Mesendoderm (in vitro differentiated cells): ENCODE data around the gene MAPK10.

Experiments used
- DNase-seq: peaks from one replicate; pipeline ENCODE4 v3.0.0; 2013
- H2AK5ac ChIP-seq: 2 replicates; pipeline ENCODE4 v1.6.1; 2013; ENCODE audit warnings: low read length, inconsistent platforms
- H2BK120ac ChIP-seq: 2 replicates; pipeline ENCODE4 v1.6.1; 2013; ENCODE audit warnings: low read depth, mild to moderate bottlenecking, low read length, moderate library complexity, mixed read lengths
- H2BK15ac ChIP-seq: replicated peaks from 2 replicates; pipeline ENCODE4 v1.6.1; 2013; ENCODE audit warnings: low read depth, mild to moderate bottlenecking, moderate library complexity
- H2BK5ac ChIP-seq: 2 replicates; pipeline ENCODE4 v1.6.1; 2013; ENCODE audit warnings: low read length, inconsistent platforms
- H3K18ac ChIP-seq: 2 replicates; pipeline ENCODE4 v1.6.1; 2013; ENCODE audit warnings: mild to moderate bottlenecking, low read length, mixed read lengths
- H3K23ac ChIP-seq: one replicate; pipeline ENCODE4 v1.6.1; 2013; ENCODE audit warnings: low read length
- H3K27ac ChIP-seq: 2 replicates; pipeline ENCODE4 v1.5.1; 2013; ENCODE audit warnings: low read depth, mild to moderate bottlenecking, inconsistent platforms, low read length, moderate library complexity
- H3K27me3 ChIP-seq: 2 replicates; pipeline ENCODE4 v1.6.1; 2013; ENCODE audit warnings: low read length, control low read depth, mild to moderate bottlenecking, inconsistent platforms; ENCODE audit not compliant: insufficient read depth, poor library complexity
- H3K36me3 ChIP-seq: 2 replicates; pipeline ENCODE4 v1.6.1; 2013; ENCODE audit warnings: low read length, inconsistent platforms; ENCODE audit not compliant: control insufficient read depth, insufficient read depth
- H3K4ac ChIP-seq: one replicate; pipeline ENCODE4 v1.6.1; 2013; ENCODE audit warnings: low read depth, mild to moderate bottlenecking, low read length, moderate library complexity
- H3K4me1 ChIP-seq: 2 replicates; pipeline ENCODE4 v1.6.1; 2013; ENCODE audit warnings: low read depth, low read length, inconsistent platforms; ENCODE audit not compliant: control insufficient read depth
- H3K4me2 ChIP-seq: 2 replicates; pipeline ENCODE4 v1.6.1; 2013; ENCODE audit warnings: low read length
- H3K4me3 ChIP-seq: 2 replicates; pipeline ENCODE4 v1.5.1; 2013; ENCODE audit warnings: mild to moderate bottlenecking, low read length
- H3K56ac ChIP-seq: one replicate; pipeline ENCODE4 v1.6.1; 2013; ENCODE audit warnings: low read length
- H3K79me1 ChIP-seq: 2 replicates; pipeline ENCODE4 v1.6.1; 2013; ENCODE audit warnings: low read length, inconsistent platforms
- H3K79me2 ChIP-seq: 2 replicates; pipeline ENCODE4 v1.6.1; 2013; ENCODE audit warnings: mild to moderate bottlenecking, low read length; ENCODE audit not compliant: control insufficient read depth, insufficient read depth
- H3K9ac ChIP-seq: 2 replicates; pipeline ENCODE4 v1.6.1; 2013; ENCODE audit warnings: low read length, inconsistent platforms
- H4K5ac ChIP-seq: one replicate; pipeline ENCODE4 v1.6.1; 2013; ENCODE audit warnings: low read length
- H4K8ac ChIP-seq: one replicate; pipeline ENCODE4 v1.6.1; 2013; ENCODE audit warnings: low read depth, mild to moderate bottlenecking, control low read depth, low read length, moderate library complexity
- WGBS: extraction: QIAGEN DNeasy Blood & Tissue Kit; methylation state at CpG from one replicate; pipeline ENCODE4 v1.1.7; 2013; ENCODE audit warnings: low lambda C conversion rate, missing lambda C conversion rate; ENCODE audit not compliant: insufficient coverage; ENCODE audit errors: extremely low coverage; 5-methylcytosine and 5-hydroxymethylcytosine counted together

MAPK10 gene

GRCh38 chr4:85979276-85979675 lies 380.6 kb downstream of the MAPK10 start:
- no peak overlapping the region for H2BK120ac ChIP-seq
- no peaks in the 10 kb centered on the region for H3K27me3 ChIP-seq
- H3K4me2 ChIP-seq, result no peak overlapping the region
- H4K8ac ChIP-seq, result no peak overlapping the region
- no peak overlapping the region for H3K4me3 ChIP-seq
- no peak overlapping the region for H2BK15ac ChIP-seq
- H3K56ac ChIP-seq, result no peak overlapping the region
- no peak overlapping the region for H3K27ac ChIP-seq
- H3K9ac ChIP-seq, result no peak overlapping the region
- no peaks in the 10 kb centered on the region for H3K79me2 ChIP-seq
- no peak overlapping the region for H2BK5ac ChIP-seq
- H3K79me1 ChIP-seq, result no peaks in the 10 kb centered on the region
- no peak overlapping the region for H2AK5ac ChIP-seq
- H3K36me3 ChIP-seq, result no peaks in the 10 kb centered on the region
- no peak for DNase-seq
- no peaks in the 10 kb centered on the region for H3K4me1 ChIP-seq
- H3K4ac ChIP-seq, result no peak overlapping the region
- H3K18ac ChIP-seq, result no peak overlapping the region
- no peak overlapping the region for H4K5ac ChIP-seq
- no peak overlapping the region for H3K23ac ChIP-seq
- no CpG with 5 or more reads among the region's 3 CpGs for WGBS

- Histone ChIP-seq H2BK120ac (no peak overlapping the region), H3K4me3 (no peak overlapping the region), H3K79me2 (no peaks in the 10 kb centered on the region), H2AK5ac (no peak overlapping the region), H3K79me1 (no peaks in the 10 kb centered on the region), H4K5ac (no peak overlapping the region), H3K56ac (no peak overlapping the region), H3K9ac (no peak overlapping the region), H3K18ac (peak overlapping the region; percentile 75), H3K4ac (no peak overlapping the region), H3K27me3 (no peaks in the 10 kb centered on the region), H3K23ac (no peak overlapping the region), H3K4me2 (no peak overlapping the region), H3K36me3 (no peaks in the 10 kb centered on the region), H3K4me1 (no peaks in the 10 kb centered on the region), H2BK5ac (no peak overlapping the region), H2BK15ac (no peak overlapping the region), H4K8ac (no peak overlapping the region), H3K27ac (no peak overlapping the region)
- no CpG with 5 or more reads among the region's 2 CpGs for WGBS
- DNase-seq, result peak; percentile 51
Observed at GRCh38 chr4:85970535-85970934, 389.3 kb downstream of the MAPK10 start.

GRCh38 chr4:85968945-85969819 lies 390.7 kb downstream of the MAPK10 start:
- no CpG with 5 or more reads among the region's 3 CpGs for WGBS
- DNase-seq, result peak; percentile 52

GRCh38 chr4:85967872-85968271 lies 392.0 kb downstream of the MAPK10 start:
- H3K23ac ChIP-seq, result no peak overlapping the region
- no peak overlapping the region for H3K4me2 ChIP-seq
- H3K27ac ChIP-seq, result no peak overlapping the region
- WGBS, result no CpG with 5 or more reads among the region's 2 CpGs
- H3K27me3 ChIP-seq, result no peaks in the 10 kb centered on the region
- no peak overlapping the region for H3K4ac ChIP-seq
- H3K9ac ChIP-seq, result no peak overlapping the region
- no peak overlapping the region for H4K5ac ChIP-seq
- H3K56ac ChIP-seq, result no peak overlapping the region
- H2AK5ac ChIP-seq, result no peak overlapping the region
- no peak overlapping the region for H3K4me3 ChIP-seq
- no peaks in the 10 kb centered on the region for H3K4me1 ChIP-seq
- no peaks in the 10 kb centered on the region for H3K79me1 ChIP-seq
- no peaks in the 10 kb centered on the region for H3K36me3 ChIP-seq
- no peak overlapping the region for H4K8ac ChIP-seq
- no peak overlapping the region for H2BK120ac ChIP-seq
- no peak for DNase-seq
- H2BK15ac ChIP-seq, result peak overlapping the region; percentile 96
- no peak overlapping the region for H2BK5ac ChIP-seq
- no peaks in the 10 kb centered on the region for H3K79me2 ChIP-seq
- no peak overlapping the region for H3K18ac ChIP-seq

More at GRCh38 chr4:85968945-85969819, 390.7 kb downstream of the MAPK10 start:
- Histone ChIP-seq H3K18ac (no peak overlapping the region), H3K79me2 (no peaks in the 10 kb centered on the region), H3K9ac (no peak overlapping the region), H3K56ac (no peak overlapping the region), H2AK5ac (no peak overlapping the region), H3K27me3 (no peaks in the 10 kb centered on the region), H3K4me2 (no peak overlapping the region), H3K27ac (no peak overlapping the region), H2BK5ac (no peak overlapping the region), H3K36me3 (no peaks in the 10 kb centered on the region), H3K4me1 (no peaks in the 10 kb centered on the region), H3K4ac (no peak overlapping the region), H2BK120ac (no peak overlapping the region), H3K4me3 (no peak overlapping the region), H2BK15ac (no peak overlapping the region), H4K8ac (no peak overlapping the region), H3K79me1 (no peaks in the 10 kb centered on the region), H3K23ac (no peak overlapping the region), H4K5ac (no peak overlapping the region)

- H2AK5ac ChIP-seq, result no peak overlapping the region
- H3K18ac ChIP-seq, result no peak overlapping the region
- H3K79me1 ChIP-seq, result no peaks in the 10 kb centered on the region
- no peaks in the 10 kb centered on the region for H3K4me1 ChIP-seq
- DNase-seq, result no peak
- H4K5ac ChIP-seq, result no peak overlapping the region
- no peak overlapping the region for H3K4me2 ChIP-seq
- H3K36me3 ChIP-seq, result no peaks in the 10 kb centered on the region
- no peak overlapping the region for H4K8ac ChIP-seq
- H2BK5ac ChIP-seq, result no peak overlapping the region
- no peak overlapping the region for H3K9ac ChIP-seq
- no peak overlapping the region for H3K27ac ChIP-seq
- no peak overlapping the region for H2BK15ac ChIP-seq
- H2BK120ac ChIP-seq, result no peak overlapping the region
- no peak overlapping the region for H3K4ac ChIP-seq
- no peaks in the 10 kb centered on the region for H3K79me2 ChIP-seq
- no peak overlapping the region for H3K56ac ChIP-seq
- H3K23ac ChIP-seq, result no peak overlapping the region
- WGBS, result no CpG with 5 or more reads among the region's 2 CpGs
- no peak overlapping the region for H3K4me3 ChIP-seq
- H3K27me3 ChIP-seq, result no peaks in the 10 kb centered on the region
Observed at GRCh38 chr4:85966373-85966772, 393.5 kb downstream of the MAPK10 start.

- Histone ChIP-seq H3K4me2 (no peak overlapping the region), H3K4me3 (no peak overlapping the region), H3K4ac (no peak overlapping the region), H2BK120ac (no peak overlapping the region), H3K23ac (no peak overlapping the region), H3K27me3 (no peaks in the 10 kb centered on the region), H4K5ac (no peak overlapping the region), H3K9ac (no peak overlapping the region), H3K79me1 (no peaks in the 10 kb centered on the region), H3K4me1 (no peaks in the 10 kb centered on the region), H3K79me2 (no peaks in the 10 kb centered on the region), H3K56ac (no peak overlapping the region), H2BK5ac (no peak overlapping the region), H3K18ac (no peak overlapping the region), H2BK15ac (no peak overlapping the region), H3K27ac (no peak overlapping the region), H3K36me3 (no peaks in the 10 kb centered on the region), H2AK5ac (no peak overlapping the region), H4K8ac (no peak overlapping the region)
- no CpG with 5 or more reads among the region's 1 CpG for WGBS
- no peak for DNase-seq
Observed at GRCh38 chr4:85965529-85965928, 394.3 kb downstream of the MAPK10 start.
